Activated CD4-positive, alpha-beta T cell treated with anti-CD3 and anti-CD28 coated beads, Interleukin-2, amount 50 U/mL, for 1 hour (primary cell): ENCODE measurements around the gene ZFAND3.
"Not testable (repeated sequence)": the region's sequence is repeated elsewhere in the genome, so short reads cannot be mapped to it uniquely, and the experiment has no call there.

Source experiments
- DNase-seq: peaks from one replicate; pipeline ENCODE4 v3.0.0-alpha.2; 2020

The ZFAND3 gene

DNA sequence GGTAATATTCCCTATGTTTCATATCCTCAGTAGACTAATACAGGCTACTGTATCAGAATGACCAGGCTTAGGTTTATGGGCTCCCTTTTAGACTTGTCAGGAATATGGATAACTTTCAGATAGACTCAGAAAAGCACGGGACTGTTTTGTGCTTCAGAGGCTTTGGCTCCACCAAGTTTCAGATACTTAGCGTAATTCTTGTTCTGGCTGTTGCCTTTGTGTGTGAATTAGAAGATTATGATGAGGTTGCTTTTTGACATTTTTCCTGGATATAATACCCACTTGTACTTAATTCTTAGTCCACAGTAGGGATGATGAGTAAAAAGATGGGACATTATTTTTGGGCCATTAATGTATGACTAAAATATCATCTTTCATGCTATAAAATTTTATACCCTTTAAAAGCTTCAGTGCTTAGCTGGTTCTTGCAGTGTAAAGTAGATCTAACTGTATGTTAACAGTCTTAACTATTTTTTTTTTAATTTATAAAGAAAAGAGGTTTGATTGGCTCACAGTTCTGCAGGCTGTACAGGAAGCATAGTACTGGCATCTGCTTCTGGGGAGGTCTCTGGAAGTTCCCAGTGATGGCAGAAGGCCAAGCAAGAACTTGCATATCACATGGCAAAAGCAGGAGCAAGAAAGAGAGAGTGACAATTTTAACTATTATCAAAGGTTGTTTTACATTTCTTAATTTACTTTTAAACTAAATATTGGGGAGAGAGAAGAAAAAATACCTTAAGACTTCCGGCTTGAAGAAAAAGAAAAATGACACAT, 120.7 kb downstream of the ZFAND3 start:
- no peak for DNase-seq

DNA sequence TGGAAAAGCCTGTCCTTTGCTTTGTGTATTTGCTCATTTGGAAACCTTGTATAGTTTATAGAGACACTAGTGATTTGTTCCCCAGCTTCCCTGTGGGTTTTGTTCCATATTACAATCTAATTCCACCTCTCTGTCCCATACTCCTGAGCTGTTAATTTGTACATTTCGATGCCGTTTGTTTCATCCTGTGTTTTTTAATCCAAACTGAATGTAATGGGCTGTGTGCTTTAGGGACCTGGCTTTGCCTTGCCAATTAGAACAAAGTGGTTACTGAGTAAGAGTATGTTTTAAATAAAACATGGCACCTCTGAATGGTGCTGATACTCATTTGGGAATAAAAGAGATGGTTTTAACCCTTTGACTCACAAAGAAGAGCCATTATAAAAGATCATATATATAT, 122.3 kb downstream of the ZFAND3 start:
- DNase-seq: no peak

DNA sequence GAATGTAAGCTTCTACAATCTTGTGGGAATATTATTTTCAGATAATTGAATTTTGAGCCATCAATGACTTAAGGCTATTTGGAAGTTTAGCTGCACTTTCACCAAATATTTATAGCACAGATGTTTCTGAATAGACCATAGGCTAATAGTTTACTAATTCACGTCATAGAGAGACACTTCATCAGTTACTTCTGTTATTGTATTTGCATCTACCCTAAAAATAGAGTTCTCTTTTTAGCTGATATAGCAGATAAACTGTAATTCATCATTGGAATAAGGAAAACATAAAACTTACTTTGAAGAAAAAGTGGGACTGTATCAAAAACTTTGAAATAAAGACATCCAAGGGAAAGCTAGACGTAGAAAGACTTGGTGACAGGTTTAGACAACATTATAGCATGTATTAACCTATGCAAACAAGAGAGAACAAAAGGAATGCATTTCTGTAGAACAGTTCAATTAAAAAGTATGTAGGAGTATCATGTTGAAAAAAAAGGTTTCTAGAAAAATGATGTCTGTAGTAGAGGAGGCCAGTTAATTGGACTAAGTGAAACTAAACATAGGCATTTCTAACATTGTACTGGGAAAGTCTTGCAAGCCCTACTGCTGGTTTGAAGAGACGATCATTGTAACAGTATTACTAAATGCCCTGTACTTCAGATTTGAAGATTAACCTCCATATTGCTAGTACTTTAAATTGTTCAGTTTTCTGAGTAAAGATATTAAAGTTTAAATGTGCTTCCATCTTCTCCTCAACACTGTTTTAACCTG, 123.3 kb downstream of the ZFAND3 start:
- DNase-seq: no peak

DNA sequence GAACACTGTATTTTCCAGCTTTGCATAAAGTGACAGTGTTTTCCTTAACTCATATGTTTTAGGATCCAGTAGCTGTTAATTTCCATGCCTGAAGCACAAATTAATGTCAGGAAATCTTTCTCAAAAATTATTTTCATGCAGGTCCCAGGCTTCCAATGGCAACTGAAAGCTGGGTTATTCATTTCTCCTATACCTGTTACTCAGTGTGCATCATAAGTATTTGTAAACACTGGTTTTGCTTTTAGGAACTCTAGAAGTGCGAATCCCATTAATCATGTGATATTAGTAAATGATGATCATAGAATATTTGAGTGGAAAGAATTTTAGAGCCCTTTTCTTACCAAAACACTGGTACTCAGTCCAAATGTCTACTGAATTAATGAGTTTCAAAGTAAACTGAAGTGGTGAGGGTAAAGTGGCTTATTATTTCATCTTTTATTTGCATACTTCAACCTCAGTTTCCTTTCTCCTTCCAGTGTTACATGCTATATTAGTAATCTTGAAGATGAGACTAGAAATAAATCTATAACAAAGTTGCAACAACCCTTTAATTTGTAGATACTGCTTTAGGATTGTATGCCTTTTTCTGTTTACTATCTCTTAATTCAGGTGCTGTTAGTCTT, 124.0 kb downstream of the ZFAND3 start:
- DNase-seq: no peak

DNA sequence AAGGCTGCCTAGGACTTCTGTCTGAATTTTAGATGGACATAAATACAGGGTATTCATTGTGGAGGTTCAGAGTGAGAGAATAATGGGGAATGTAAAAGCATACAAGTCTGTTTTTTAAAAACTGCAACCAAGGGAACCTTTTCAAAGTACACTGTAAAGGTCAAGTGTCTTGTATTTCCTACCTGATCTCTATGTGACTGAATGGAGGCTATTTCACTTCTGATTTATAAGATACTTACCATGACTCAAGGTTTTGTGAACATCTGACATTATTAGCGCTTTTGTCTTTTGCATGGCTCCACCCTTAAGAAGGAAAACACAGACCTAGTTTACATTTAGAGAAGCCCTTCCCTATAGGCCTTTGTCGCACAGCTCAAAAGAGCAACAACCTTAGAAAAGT, 126.5 kb downstream of the ZFAND3 start:
- no peak for DNase-seq

DNA sequence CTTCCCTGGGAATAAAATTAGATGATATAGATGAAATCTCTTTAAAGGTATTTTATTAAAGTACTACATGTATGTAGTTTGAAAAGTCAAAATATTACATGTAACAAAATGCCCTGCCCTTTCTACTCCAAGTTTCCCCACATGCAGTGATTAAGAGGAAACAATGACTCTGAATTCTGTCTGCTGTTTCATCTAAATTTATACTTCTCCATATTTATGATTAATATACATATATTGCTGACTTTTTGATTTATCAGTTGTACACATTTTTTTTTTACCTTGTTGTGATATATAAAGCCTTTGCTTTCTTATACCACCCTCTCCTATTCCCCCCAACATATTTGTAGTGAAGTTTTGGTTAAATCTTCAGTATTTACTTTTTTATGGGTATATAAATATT, 127.9 kb downstream of the ZFAND3 start:
- DNase-seq: no peak

DNA sequence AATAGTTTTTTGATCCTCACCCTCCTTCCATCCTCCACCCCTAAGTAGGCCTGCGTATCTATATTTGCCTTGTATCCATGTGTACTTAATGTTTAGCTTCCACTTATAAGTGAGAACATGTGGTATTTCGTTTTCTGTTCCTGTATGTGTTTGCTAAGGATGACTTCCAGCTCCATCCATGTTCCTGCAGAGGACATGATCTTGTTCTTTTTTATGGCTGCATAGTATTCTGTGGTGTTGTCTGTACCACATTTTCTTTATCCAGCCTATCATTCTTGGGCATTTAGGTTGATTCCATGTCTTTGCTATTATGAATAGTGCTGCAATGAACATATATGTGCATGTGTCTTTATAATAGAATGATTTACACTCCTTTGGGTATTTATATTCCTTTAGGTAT, 129.1 kb downstream of the ZFAND3 start:
- DNase-seq: not testable (repeated sequence)

DNA sequence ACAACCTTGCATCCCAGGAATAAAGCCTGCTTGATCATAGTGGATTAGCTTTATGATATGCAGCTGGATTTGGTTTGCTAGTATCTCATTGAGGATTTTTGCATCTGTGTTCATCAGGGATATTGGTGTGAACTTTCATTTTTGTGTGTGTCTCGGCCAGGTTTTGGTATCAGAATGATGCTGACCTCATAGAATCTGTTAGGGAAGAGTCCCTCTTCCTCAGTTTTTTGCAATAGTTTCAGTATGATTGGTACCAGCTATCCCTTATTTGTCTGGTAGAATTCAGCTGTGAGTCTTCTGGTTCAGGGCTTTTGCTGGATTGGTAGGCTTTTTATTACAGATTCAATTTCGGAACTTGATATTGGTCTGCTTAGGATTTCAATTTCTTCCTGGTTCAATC, 132.5 kb downstream of the ZFAND3 start:
- DNase-seq: no peak

DNA sequence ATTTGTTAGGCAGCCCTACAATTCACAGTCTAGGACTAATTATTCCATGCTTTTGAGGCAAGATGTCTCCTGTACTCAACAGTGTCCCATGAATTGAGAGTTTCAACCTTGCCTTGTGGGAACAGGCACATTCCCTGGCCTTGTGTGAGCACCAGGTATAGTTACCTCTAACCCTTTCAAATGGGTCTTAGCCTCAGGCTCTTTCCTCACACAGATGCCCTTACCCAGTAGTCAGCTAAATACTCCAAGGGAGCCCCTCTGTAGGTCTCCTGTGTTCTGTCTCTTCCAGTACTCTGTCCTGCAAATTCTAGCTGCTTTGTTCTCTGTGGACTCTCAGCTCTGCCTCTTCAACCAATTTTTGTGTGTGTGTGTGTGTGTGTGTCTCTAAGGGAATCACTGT, 135.3 kb downstream of the ZFAND3 start:
- DNase-seq: no peak

DNA sequence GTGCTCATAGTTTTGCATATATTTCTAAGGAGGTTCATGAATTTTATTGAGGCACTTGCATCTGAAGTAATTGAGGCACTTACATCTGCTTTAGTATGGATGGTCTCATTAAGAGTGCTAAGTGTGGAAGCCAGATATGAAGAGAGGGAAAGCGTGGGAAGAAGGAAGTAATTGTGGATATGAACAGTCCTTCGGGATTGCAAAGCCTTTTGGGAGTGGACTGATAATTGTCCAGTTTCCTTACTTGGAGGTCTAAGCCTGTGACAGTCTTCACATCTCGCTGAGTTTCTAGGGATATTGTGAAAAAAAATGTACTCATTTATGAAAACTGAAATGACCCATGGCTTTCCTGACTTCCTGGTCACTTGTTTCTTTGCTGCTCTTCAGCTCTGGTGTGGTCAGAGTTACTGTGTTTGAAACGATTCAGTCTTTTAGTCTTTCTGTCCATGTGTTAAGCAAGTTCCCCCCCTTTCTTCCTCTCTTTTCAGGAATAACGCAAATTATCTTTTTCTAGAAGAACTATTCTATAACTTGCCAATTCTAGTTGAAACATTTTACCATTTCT, 137.3 kb downstream of the ZFAND3 start:
- no peak for DNase-seq

DNA sequence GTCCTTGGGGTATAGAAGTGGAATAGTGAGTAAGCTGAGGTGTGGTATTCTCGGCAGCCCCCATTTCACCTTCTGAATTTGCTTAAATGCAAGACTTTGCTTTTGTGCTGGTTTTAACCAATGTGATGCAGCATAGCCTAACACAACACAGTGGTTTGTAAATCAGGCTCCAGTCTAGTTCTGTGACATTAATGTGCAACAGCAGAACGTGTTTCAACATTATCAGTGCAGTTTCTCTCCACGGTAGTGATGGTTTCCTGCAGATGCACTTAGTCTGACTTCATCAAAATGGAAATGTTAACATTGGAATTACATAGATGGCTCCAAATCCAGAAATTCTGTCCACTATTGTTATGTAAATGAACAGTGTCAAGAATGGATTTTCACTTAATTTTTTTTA, 139.5 kb downstream of the ZFAND3 start:
- DNase-seq: no peak

DNA sequence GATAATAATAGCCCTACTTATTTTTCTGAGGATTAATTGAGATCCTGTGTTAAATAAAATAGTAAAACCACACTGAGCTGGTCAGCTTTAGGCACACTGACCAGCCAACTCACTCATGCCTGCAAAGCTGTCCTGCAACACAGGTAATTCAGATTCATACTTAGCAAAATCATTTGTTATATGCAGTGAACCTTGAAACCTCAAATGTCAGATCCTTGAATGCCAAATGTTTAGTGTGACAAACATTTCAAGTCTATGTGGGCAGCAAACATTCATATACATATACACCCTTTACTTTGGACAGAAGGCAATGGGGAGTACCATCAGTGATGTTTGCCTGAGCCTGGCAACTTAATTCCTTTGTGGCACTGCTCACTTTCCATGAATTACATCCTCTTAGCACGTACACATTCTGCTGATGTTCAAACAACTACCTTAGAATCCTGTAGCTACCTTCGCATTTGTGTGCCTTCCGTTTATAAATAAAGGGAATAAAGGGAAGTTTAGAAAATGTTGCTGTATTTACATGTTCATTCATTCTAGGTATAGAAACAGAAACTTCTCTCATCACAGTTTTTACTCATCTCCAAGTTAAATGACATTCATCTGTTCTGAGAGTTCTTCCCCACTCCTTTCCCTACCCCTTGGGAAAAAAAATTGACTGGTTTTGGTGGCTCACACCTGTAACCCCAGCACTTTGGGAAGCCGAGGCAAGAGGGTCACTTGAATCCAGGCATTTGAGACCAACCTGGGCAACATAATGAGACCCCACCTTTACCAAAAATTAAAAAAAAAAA, 140.8 kb downstream of the ZFAND3 start:
- no peak for DNase-seq

DNA sequence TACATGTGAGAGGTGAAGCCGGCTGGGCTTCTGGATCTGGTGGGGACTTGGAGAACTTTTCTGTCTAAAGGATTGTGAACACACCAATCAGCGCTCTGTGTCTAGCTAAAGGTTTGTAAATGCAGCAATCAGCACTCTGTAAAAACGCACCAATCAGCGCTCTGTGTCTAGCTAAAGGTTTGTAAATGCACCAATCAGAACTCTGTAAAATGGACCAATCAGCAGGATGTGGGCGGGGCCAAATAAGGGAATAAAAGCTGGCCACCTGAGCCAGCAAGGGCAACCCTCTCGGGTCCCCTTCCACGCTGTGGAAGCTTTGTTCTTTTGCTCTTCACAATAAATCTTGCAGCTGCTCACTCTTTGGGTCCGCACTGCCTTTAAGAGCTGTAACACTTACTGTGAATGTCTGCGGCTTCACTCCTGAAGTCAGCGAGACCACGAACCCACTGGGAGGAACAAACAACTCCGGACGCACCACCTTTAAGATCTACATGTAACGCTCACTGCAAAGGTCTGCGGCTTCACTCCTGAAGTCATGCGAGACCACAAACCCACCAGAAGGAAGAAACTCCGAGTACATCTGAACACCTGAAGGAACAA, 143.1 kb downstream of the ZFAND3 start:
- not testable (repeated sequence) for DNase-seq

DNA sequence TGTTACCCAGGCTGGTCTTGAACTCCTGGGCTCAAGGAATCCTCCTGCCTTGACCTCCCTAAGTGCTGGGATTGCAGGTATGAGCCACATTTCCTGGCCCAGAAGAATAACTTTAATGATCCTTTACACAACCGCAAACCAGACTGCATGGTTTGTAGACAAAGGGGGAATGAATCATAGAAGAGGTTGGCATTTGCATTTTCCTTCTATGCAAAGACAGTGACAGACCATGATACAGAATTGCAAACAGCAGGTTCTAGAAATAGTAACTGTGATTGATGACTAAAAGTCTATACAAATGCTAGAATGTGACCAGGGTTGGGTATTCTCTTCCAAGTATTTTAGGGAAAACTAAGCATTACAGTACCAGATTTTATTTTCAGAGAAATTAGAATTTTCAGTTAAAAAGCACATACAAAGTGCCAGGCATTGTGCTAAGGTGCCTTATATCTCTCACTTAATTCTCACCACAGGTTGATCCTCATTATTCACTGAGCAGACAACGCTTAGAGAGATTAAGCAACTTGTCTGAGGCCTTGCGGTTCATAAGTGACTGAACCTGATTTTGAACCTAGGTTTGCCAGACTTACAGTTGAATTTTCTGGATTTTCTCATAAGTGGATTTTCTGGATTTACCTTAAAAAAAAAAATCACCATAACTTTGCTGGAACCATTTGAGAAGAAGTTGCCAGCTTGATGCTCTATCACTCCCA, 146.6 kb downstream of the ZFAND3 start:
- DNase-seq: no peak

DNA sequence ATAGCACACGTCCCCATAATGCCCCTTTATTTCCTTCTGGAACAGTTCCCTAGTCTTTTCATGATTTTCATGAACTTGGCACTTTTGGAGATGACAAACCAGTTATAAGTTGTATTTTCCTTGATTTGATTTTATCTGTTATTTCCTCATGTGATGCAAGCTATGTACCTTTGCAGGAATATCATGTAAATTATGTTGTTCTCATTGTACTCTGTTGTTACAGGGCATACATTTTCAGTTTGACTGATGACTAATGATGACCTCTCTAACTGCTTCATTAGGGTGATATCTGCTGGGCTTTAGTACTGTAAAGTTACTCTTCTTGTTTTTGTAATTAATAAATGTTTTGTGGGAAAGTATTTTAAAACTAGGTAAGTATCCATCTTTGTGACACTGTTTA, 147.3 kb downstream of the ZFAND3 start:
- DNase-seq: no peak

DNA sequence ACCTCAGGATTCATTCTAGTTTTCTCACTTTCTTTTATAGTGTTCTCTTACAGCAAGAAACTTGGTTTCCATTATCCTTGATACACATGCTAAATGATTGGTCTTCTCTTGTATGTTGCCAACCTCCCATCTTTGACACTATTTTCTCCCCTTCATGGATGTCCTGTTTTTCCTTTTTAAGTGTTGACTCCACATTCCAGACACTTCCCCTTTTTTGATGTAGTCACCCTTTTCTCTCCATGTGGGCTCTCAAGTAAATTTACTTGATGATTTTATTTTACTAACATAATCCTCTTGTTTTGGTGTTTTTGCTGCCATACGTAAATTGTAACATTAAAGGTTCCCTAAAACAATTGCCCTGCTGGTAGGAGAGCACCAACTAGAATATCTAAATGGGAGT, 148.1 kb downstream of the ZFAND3 start:
- no peak for DNase-seq

DNA sequence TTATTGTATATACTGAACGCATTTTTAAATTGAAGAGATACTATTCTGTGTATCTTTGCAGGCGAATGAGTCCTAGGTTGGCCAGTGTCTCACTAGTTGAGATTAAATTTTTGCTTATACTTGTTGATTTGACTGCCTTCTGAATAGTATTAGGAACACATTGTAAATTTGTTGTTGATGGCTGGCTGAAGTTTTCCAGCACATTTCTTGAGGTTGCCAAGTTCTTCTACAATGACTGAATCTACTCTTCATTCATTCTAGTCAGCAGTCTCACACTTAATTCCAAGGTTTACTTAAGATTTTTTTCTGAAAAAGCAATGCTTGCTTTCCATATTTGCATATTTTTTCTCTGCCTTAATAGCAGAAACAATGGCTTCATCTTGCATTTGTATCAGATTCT, 151.7 kb downstream of the ZFAND3 start:
- DNase-seq: no peak

DNA sequence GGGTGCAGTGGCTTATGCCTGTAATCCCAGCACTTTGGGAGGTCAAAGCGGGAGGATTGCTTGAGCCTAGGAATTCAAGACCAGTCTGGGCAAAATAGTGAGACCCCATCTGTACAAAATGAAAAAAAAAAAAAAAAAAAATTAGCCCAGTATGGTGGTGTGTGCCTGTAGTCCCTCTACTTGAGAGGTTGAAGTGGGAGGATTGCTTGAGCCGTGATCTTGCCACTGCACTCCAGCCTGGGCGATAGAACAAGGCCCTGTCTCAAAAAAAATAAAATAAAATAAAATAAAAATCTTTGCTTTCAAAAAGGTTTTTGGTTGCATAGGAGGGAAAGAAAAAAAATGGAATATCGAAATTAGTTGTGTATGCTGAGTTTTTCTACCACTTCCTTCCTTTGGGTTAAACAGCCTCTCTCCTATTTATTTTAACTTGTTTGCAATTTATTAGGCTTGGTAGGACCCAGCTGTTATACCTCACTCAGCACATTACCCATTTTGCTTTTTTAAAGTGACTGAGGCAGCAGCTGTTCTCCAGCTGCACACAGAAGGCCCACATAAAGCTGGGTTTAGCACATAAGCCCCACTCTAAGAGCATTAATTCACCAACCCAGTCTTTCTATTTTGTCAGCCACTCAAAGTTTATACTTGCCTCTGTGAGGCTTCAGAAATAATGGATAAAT, 152.3 kb downstream of the ZFAND3 start:
- no peak for DNase-seq

DNA sequence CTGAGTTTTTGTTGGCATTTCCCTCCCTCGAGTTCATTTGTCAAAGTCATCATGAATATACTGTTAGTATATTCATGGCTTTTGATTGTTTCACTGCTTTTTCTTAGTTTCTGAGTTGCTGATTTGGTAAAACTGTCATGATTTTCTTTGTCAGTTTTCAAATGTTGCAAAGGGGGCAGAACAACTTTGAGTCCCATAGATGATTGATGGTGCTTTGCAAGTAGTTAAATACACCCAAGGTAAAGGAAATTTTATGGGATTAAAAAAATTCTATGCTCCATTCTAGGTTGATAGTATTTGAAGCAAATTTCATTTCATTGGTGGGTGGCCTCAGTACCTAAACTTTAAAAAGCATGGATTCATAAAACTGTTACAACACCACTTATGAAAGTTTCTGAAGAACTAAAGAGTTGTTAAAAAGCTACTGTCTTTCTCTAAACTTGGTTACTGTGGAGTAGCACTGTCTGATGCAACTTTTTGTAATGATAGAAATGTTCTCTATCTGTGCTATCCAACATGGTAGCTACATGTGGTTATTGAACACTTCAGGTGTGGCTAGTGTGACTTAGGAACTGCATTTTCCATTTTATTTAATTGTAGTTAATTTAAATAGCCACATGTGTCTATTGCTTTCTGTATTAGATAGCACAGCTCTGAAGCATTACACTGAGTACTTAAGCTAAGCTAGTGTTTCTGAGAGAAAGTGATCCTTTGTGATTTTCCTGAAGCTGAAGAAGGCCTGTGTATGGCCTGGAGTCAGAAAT, 153.6 kb downstream of the ZFAND3 start:
- DNase-seq: no peak

DNA sequence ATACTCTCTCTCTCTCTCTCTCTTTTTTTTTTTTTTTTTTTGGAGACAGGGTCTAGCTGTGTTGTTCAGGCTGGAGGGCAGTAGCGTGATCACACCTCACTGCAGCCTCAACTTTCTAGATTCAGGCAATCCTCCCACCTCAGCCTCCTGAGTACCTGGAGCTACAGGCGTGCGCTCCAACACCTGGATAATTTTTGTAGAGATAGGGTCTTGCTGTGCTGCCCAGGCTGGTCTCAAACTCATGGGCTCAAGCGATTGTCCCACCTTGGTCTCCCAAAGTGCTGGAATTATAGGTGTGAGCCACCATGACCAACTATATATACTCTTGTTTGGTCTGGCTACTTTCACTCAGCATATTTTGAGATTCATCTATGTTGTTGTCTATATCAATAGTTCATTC, 154.9 kb downstream of the ZFAND3 start:
- no peak for DNase-seq
